ENCODE measurements around the gene HPS5. TPM values are rescaled to one million over a fixed set of nuclear protein-coding genes. Genes with fewer than 3 reads are reported as not detected.
A peak's percentile ranks its signal among the peaks of the same experiment; 100 is the strongest.

Gene HPS5
- total and polyA plus RNA-seq, 2 of the 13 experiments (the other 11 are each of a cell fraction or from before 2014, with no cell fraction given) = 6.6 to 25.5 TPM

GRCh38 chr11:18236664-18237356, 85.1 kb downstream of the HPS5 start, which contains the start of gene SAA4 (continued):
- TF ChIP-seq MNT (IDR thresholded peaks at IDR 0.05) (no peak), HOMEZ (CRISPR knock-in tag; IDR thresholded peaks at IDR 0.05; ENCODE audit: low read depth) (peak; percentile 78), ZNF552 (CRISPR knock-in tag; IDR thresholded peaks at IDR 0.05; ENCODE audit: borderline replicate concordance) (no peak), ATF7-NPFF (CRISPR knock-in tag; IDR thresholded peaks at IDR 0.05; ENCODE audit: low read depth) (no peak), HNF4A (CRISPR knock-in tag; IDR thresholded peaks at IDR 0.05) (peak; percentile 53), ZNF724P (CRISPR knock-in tag; IDR thresholded peaks at IDR 0.05; ENCODE audit: borderline replicate concordance) (no peak), ZBTB1 (CRISPR knock-in tag; IDR thresholded peaks at IDR 0.05; ENCODE audit: borderline replicate concordance) (no peak), KIAA2018 (CRISPR knock-in tag; IDR thresholded peaks at IDR 0.05; ENCODE audit: borderline replicate concordance) (no peak), ZNF83 (CRISPR knock-in tag; IDR thresholded peaks at IDR 0.05; ENCODE audit: borderline replicate concordance) (no peak), SETDB1 (CRISPR knock-in tag; IDR thresholded peaks at IDR 0.05; ENCODE audit: borderline replicate concordance) (no peak), MXD4 (CRISPR knock-in tag; IDR thresholded peaks at IDR 0.05) (no peak), SRSF4 (IDR thresholded peaks at IDR 0.05; ENCODE audit: low read depth, low read length, poor library complexity, severe bottlenecking) (no peak), ZFYVE20 (CRISPR knock-in tag; IDR thresholded peaks at IDR 0.05; ENCODE audit: borderline replicate concordance, low read depth) (no peak), PATZ1 (CRISPR knock-in tag; IDR thresholded peaks at IDR 0.05) (no peak), PRMT3 (CRISPR knock-in tag; IDR thresholded peaks at IDR 0.05; ENCODE audit: borderline replicate concordance, low read depth) (no peak)
